WTC11 (cell line): ENCODE measurements around the gene MKS1.

Experiments used
- ATF2 ChIP-seq: sonication (generic); formaldehyde crosslinking; IDR thresholded peaks from 2 replicates; pipeline ENCODE4 v1.8.1; 2022; ENCODE audit warnings: low read depth, missing genetic modification reagents, borderline replicate concordance
- ETV6 ChIP-seq: sonication (generic); formaldehyde crosslinking; IDR thresholded peaks from 2 replicates; pipeline ENCODE4 v1.8.1; 2022; ENCODE audit warnings: mild to moderate bottlenecking, missing genetic modification reagents
- NR3C1 ChIP-seq: sonication (generic); formaldehyde crosslinking; conservative IDR thresholded peaks from 2 replicates; pipeline ENCODE4 v1.8.1; 2023; ENCODE audit warnings: low read depth, mild to moderate bottlenecking, missing genetic modification reagents
- SMAD3 ChIP-seq: sonication (generic); formaldehyde crosslinking; IDR thresholded peaks from 2 replicates; pipeline ENCODE4 v1.8.0; 2022; ENCODE audit warnings: missing genetic modification reagents, mild to moderate bottlenecking, borderline replicate concordance
- TF ChIP-seq, protein P1 (sequence below): fragments of 200-600 bp; IDR thresholded peaks from 2 replicates; pipeline ENCODE4 v1.8.0; 2022; ENCODE audit warnings: antibody characterized with exemption

DNA sequence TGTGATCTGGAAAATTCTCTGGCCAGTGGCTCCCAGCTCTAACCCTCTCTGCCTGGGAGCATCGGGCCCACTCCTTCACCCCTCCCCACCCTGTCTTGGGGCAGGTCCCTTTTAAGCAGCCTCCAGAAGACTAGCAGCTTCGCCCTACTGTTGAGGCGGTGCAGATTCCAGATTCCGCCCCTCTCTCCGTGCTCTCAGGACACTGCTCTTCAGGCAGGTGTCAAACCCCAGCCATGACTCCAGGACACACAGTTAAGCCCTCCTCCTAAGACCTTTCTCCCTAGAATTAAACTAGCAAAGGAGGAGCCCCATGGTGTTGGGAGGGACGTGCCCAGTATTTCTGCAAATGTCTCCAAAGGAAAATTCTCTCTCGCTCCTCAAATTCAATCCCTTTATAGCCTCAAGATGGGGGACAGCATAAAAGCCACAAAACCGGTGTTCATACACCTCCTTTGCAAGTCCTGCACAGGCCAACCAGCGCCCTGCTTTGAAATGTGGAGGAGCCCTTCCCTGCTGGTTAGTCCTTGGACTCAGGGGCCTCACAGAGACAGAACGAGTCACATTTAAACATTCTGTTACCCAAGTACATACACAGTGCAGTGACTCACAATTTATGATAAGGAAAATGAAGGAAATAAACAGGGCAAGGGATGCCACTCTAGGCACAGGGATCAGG is 26.5 kb upstream of the MKS1 start:
- TF ChIP-seq, protein P1, sequence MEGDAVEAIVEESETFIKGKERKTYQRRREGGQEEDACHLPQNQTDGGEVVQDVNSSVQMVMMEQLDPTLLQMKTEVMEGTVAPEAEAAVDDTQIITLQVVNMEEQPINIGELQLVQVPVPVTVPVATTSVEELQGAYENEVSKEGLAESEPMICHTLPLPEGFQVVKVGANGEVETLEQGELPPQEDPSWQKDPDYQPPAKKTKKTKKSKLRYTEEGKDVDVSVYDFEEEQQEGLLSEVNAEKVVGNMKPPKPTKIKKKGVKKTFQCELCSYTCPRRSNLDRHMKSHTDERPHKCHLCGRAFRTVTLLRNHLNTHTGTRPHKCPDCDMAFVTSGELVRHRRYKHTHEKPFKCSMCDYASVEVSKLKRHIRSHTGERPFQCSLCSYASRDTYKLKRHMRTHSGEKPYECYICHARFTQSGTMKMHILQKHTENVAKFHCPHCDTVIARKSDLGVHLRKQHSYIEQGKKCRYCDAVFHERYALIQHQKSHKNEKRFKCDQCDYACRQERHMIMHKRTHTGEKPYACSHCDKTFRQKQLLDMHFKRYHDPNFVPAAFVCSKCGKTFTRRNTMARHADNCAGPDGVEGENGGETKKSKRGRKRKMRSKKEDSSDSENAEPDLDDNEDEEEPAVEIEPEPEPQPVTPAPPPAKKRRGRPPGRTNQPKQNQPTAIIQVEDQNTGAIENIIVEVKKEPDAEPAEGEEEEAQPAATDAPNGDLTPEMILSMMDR = no peak
- TF ChIP-seq SMAD3 (CRISPR knock-in tag) = no peak
- no peak for TF ChIP-seq NR3C1 (CRISPR knock-in tag)
- TF ChIP-seq ETV6 = no peak
- TF ChIP-seq ATF2 = no peak
